NCI-H2081 (cell line): Measurements from ENCODE around the gene XAB2.
A peak's percentile ranks its signal among the peaks of the same experiment; 100 is the strongest.

ENCODE experiments used
- DNase-seq, 2 experiments: peaks; one replicate each; lab custom pipeline; 2025; lab: John Stamatoyannopoulos, UW

XAB2 gene

GRCh38 chr19:7611541-7612279, 17.6 kb downstream of the XAB2 start:
- no peak for DNase-seq

GRCh38 chr19:7610491-7611240, 18.7 kb downstream of the XAB2 start:
- DNase-seq, result no peak

GRCh38 chr19:7607874-7608560, 21.3 kb downstream of the XAB2 start:
- DNase-seq, result no peak

- DNase-seq, result no peak
Measured at GRCh38 chr19:7607212-7607873, 22.0 kb downstream of the XAB2 start.

GRCh38 chr19:7606289-7606688, 23.1 kb downstream of the XAB2 start:
- DNase-seq, result no peak

- DNase-seq, result peak in 1 of 2 experiments; percentile 3
Measured at GRCh38 chr19:7605490-7606222, 23.7 kb downstream of the XAB2 start.

- no peak for DNase-seq
Measured at GRCh38 chr19:7603919-7604318, 25.4 kb downstream of the XAB2 start.

- no peak for DNase-seq
Measured at GRCh38 chr19:7602935-7603497, 26.3 kb downstream of the XAB2 start.

GRCh38 chr19:7602240-7602934, 27.0 kb downstream of the XAB2 start:
- no peak for DNase-seq

GRCh38 chr19:7600721-7601120, 28.6 kb downstream of the XAB2 start:
- DNase-seq, result no peak

- DNase-seq, result no peak
Measured at GRCh38 chr19:7598180-7598579, 31.2 kb downstream of the XAB2 start.

- DNase-seq, result no peak
Measured at GRCh38 chr19:7597689-7598088, 31.7 kb downstream of the XAB2 start.

GRCh38 chr19:7596211-7596937, 33.0 kb downstream of the XAB2 start:
- DNase-seq, result no peak

GRCh38 chr19:7595466-7596133, 33.7 kb downstream of the XAB2 start, which contains the start of gene CAMSAP3:
Gene CAMSAP3 (plus strand): TSS chr19:7595863. CDS start chr19:7596003, 140 bp downstream.
- DNase-seq, result peak; percentile 53 to 74

- no peak for DNase-seq
Measured at GRCh38 chr19:7590256-7590655, 39.1 kb downstream of the XAB2 start.

GRCh38 chr19:7589822-7590221, 39.5 kb downstream of the XAB2 start:
- no peak for DNase-seq

GRCh38 chr19:7582446-7582845, 46.9 kb downstream of the XAB2 start:
- DNase-seq, result no peak

- no peak for DNase-seq
Measured at GRCh38 chr19:7579182-7579581, 50.2 kb downstream of the XAB2 start.

- no peak for DNase-seq
Measured at GRCh38 chr19:7578127-7578526, 51.2 kb downstream of the XAB2 start.
